Measurements from ENCODE around the gene KCNRG.
"Not testable (repeated sequence)": the region's sequence is repeated elsewhere in the genome, so short reads cannot be mapped to it uniquely, and the experiment has no call there.

Gene KCNRG, protein sequence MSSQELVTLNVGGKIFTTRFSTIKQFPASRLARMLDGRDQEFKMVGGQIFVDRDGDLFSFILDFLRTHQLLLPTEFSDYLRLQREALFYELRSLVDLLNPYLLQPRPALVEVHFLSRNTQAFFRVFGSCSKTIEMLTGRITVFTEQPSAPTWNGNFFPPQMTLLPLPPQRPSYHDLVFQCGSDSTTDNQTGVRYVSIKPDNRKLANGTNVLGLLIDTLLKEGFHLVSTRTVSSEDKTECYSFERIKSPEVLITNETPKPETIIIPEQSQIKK

GRCh38 chr13:50015258-50015657, at the start of gene KCNRG:
KCNRG (plus strand) TSS chr13:50015444; CDS start chr13:50015494, 50 bp downstream.
- DNase-seq = peak; percentile 5

DNA sequence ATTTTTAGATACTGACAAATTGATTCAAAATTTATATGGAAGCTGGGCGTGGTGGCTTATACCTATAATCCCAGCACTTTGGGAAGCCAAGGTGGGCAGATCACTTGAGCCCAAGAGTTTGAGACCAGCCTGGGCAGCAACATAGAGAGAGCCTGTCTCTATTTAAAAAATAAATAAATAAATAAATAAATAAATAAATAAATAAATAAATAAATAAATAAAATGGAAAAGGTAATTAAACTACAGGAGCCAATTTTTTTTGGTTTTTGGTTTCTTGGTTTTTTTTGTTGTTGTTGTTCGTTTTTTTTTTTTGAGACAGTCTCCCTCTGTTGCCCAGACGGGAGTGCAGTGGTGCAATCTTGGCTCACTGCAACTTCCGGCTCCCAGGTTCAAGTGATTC, 47.8 kb upstream of the KCNRG start:
- DNase-seq = no peak

DNA sequence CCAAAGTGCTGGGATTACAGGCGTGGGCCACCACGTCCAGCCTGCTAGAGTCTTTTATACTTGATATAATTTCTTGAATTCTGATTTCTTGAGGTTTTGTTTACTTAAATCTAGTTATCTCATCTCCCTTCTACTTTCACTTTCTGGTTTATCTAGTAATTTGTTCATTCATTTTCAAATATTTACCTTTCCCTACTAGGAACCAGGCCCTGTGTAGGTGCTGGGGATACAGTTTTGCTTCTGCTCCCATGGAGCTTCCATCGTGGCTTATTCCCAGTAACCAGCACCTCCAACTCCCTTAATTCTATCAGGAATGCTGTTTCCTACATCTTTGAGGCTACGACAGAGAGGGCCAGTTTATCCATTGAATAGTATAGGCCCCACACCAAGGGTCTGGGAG, 42.5 kb upstream of the KCNRG start:
- no peak for DNase-seq

- DNase-seq = no peak
These were observed 39.4 kb upstream of the KCNRG start for GRCh38 chr13:49975826-49976225.

DNA sequence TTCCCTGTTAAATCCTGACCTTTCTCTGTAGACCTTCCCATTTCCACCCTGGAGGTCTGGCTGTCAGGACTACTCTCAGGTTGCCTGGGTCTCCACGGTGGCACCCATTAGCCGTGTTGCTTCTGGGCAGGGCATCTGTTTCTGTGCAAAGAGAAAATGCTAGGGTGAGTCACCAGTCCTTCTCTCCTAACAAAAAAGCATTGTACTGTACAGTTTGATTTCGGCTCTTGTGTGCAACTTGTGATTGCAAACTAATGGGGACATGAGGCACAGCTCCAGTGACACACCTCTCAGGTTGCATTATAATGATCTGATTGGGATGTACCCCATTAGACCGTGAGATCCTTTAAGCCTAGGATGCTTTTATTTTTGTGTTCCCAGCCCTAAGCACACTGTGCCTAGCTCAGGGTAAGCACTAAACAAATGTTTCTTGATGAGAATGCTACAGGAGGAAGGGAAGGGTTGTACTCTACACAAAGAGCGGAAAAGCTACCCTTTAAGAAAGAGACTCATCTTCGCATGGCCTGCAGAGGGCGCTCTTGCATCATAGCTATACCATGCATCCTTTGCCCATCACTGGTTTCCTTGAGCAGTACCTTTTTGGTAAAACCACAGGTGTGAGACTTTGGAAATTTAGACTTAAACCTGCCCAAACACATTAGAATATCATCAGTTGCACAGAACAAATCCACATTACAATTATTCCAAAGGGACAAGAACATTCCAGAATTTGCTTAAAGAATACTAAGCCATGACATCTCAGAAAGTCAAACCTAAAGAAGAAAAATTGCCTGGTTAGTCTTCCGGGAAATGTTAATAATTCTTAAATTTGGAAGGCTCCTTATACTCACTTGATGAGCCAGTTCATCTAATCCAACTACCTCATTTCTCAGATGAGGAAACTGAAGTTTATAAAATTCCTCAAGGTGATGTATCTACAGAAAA, 38.7 kb upstream of the KCNRG start:
- peak; percentile 5 for DNase-seq

DNA sequence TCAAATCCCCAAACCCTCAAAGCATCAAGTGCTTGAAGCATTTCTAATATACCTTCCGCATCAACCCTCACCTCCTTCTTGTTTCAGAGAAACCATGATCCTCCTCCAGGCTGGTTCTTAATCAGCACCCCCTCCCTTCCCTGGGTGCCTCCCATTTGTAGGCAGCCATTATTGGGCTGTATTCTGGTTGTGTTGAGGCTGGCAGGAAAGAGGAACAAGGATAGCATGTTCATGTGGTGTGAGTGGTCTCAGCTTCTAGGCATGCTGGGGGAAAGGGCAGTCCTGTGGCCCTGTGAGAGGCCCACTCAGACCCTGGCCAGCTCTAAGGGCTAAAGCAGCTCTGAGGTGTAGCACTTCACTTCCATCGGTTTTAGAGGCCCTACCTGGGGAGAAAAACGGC, 37.3 kb upstream of the KCNRG start:
- DNase-seq = no peak

GRCh38 chr13:49980266-49980665, 35.0 kb upstream of the KCNRG start:
- no peak for DNase-seq

DNA sequence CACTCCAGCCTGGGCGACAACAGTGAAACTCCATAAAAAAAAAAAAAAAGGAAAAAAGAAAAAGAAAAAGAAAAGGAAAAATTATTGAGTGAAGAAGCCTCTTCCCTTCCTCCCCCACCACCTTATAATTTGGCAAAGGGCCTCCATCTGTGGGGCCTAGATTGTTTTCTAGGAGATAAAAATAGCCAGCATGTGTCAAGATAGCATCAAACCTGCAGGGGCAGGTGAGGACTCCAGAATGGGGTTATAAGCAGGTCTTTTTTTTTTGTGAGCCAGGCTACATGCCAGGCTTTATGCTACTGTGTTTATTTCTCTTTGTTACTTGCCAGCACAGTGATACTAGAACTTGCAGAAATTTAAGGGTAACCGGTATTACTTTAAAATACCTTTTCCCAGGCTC, 30.1 kb upstream of the KCNRG start:
- DNase-seq = peak; percentile 17

- no peak for DNase-seq
These were observed 28.8 kb upstream of the KCNRG start for GRCh38 chr13:49986471-49986870.

- not testable (repeated sequence) for DNase-seq
These were observed 24.6 kb upstream of the KCNRG start for GRCh38 chr13:49990612-49991011.

GRCh38 chr13:49993111-49993510, 22.1 kb upstream of the KCNRG start:
- DNase-seq = no peak

DNA sequence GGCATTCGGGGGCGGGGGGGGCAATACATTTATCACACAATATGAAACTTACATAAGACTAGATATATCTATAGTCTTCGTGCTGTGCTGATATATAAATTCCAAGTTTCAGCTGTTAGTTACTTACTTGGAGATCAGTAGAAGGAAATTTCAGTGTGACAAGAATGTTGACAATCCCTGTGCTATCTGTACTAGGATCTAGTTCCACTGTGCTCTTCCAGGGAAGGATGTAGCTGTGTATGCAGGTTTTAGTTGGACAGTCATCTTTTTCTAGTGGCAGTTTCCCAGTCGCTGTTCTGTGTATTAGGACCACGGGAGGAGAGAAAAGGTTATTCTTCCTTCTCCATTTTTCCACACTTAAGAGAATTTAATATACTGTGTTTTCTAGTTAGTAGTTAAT, 21.6 kb upstream of the KCNRG start:
- no peak for DNase-seq

GRCh38 chr13:49995625-49996101, 19.6 kb upstream of the KCNRG start:
- DNase-seq = no peak

- peak; percentile 71 for DNase-seq
These were observed 18.9 kb upstream of the KCNRG start for GRCh38 chr13:49996161-49996915.

DNA sequence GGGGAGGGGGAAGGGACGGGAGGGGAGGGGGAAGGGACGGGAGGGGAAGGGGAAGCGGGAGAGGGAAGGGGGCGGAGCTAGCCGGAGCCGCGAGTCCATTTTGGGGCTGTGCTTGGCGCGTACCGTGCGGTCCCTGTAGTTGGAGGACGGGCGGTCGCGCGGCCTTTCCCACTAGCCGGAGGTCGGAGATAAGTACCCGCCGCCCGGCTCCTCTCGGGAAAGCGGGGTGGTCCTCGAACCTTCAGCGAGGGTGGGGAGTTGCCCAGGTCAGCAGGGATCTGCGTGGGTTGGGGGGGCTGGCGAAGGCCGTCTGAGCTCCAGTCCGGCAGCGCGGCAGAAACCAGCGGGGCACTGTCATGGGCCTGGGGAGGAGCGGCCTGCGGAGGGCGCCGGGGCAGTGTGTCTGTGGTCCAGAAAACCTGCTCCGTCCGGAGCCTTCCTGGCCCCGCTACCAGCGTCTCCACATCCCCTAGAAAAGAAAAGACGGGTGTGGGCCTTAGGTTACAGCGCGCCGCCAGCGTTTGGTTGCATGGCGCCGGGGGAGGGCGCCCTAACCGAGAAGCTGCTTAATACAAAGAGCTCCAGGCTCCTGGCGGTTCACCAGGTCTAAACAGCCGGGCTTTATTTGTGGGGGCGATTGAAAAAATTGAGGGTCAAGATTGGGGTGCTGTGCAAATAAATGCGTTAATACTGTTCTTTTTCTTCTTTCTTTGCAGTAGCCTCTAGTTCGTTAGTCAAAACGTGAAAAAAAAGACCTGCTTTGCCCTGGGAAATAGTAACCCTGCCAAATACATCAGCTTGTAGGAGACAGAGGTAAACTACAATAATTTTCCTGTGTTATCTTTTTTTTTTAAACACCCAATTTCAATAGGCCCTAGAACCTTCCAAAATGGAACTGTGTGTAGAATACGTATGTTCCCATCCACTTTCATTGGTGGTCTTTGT, 18.0 kb upstream of the KCNRG start, which contains the start of gene TRIM13:
Gene TRIM13, plus strand, starts transcription at position 92 of the 945 bp plus-strand sequence. CDS start 14,899 bp downstream, outside the sequence.
- DNase-seq = peak; percentile 67

- no peak for DNase-seq
These were observed 17.3 kb upstream of the KCNRG start for GRCh38 chr13:49997955-49998354.

- DNase-seq = no peak
These were observed 16.3 kb upstream of the KCNRG start for GRCh38 chr13:49998714-49999624.

GRCh38 chr13:50001287-50001686, 14.0 kb upstream of the KCNRG start:
- DNase-seq = no peak

DNA sequence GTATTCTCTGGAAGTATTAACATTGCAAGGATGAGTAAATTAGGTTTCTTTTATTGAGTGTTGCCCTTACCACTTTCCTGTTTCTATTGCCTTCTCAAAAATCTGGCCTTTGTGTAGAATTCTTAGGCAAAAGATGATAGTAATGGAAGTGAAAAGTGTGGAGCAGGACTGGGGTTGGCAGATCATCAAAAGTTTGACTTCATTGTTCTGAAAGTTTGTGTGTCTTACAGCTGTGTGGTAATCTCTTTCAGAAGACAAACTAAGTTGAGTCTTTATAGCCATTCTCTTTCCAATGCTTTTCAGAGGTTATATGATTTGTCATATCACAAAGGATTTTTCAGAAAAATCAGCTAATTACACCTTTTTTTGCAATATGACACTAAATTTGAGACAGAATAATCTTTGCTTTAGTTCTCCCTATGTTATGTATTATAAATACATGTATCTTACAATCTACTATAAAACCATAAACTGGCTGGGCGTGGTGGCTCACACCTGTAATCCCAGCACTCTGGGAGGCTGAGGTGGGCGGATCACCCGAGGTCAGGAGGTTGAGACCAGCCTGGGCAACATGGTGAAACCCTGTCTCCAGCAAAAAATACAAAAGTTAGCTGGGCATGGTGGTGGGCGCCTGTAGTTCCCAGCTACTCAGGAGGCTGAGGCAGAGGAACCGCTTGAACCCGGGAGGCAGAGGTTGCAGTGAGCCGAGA, 8.7 kb upstream of the KCNRG start:
- no peak for DNase-seq

GRCh38 chr13:50011461-50011860, 3.8 kb upstream of the KCNRG start:
- no peak for DNase-seq

Data from NCI-H2029 (cell line).